Astrocyte (in vitro differentiated cells and primary cell): ENCODE results near the gene JAKMIP3.

Experiments used
- EZH2 ChIP-seq: IDR thresholded peaks from 2 replicates; pipeline ENCODE4 v1.6.1; 2012; ENCODE audit warnings: mild to moderate bottlenecking, low read length, inconsistent platforms; ENCODE audit not compliant: insufficient read depth
- TF ChIP-seq, protein P1 (sequence below): IDR thresholded peaks from 2 replicates; pipeline ENCODE4 v1.5.1; 2011; ENCODE audit warnings: low read depth, mild to moderate bottlenecking, inconsistent platforms, low read length, moderate library complexity; ENCODE audit not compliant: insufficient read depth

DNA sequence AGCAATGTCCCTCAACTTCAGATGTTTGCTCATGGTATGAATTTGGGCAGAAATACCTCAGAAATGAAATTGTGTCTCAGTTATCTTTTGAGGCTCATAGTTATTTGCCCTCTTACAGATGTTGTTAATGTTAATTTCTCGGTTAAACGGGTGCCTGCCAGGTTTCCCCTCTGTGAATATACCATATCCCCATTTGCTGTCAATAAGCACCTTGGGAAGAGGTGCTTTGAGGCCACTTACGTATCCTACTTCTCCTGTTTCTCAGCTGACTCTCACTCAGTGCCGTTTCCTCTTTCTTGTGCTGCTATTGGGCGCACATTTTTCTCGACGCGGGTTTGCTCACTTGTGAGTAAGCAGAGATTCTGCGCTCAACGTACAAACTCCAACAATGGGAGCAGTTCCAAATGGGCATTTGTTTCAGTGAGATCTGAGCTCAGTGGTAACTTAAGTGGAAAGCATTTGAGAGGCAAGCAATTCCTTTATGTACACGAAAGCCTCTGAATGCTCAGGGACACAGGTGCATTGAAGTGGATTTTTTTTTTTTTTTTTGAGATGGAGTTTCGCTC lies 34.8 kb upstream of the JAKMIP3 start:
- TF ChIP-seq EZH2, result no peak
- TF ChIP-seq, protein P1, sequence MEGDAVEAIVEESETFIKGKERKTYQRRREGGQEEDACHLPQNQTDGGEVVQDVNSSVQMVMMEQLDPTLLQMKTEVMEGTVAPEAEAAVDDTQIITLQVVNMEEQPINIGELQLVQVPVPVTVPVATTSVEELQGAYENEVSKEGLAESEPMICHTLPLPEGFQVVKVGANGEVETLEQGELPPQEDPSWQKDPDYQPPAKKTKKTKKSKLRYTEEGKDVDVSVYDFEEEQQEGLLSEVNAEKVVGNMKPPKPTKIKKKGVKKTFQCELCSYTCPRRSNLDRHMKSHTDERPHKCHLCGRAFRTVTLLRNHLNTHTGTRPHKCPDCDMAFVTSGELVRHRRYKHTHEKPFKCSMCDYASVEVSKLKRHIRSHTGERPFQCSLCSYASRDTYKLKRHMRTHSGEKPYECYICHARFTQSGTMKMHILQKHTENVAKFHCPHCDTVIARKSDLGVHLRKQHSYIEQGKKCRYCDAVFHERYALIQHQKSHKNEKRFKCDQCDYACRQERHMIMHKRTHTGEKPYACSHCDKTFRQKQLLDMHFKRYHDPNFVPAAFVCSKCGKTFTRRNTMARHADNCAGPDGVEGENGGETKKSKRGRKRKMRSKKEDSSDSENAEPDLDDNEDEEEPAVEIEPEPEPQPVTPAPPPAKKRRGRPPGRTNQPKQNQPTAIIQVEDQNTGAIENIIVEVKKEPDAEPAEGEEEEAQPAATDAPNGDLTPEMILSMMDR, result no peak
